GM18505 (cell line): ENCODE results near the gene JMJD1C.
A peak's percentile ranks its signal among the peaks of the same experiment; 100 is the strongest.
"Not testable (repeated sequence)": the region's sequence is repeated elsewhere in the genome, so short reads cannot be mapped to it uniquely, and the experiment has no call there.

Experiments used
- ATAC-seq: cut with Tn5 transposase; IDR thresholded peaks from one replicate; pipeline ENCODE4 v1.9.1; 2021; ENCODE audit not compliant: unreplicated experiment
- POLR2A ChIP-seq: IDR thresholded peaks from 4 replicates; pipeline ENCODE4 v1.6.1; 2011; ENCODE audit warnings: borderline replicate concordance; ENCODE audit not compliant: insufficient read depth, insufficient read length; ENCODE audit errors: extremely low read depth

The JMJD1C gene, protein sequence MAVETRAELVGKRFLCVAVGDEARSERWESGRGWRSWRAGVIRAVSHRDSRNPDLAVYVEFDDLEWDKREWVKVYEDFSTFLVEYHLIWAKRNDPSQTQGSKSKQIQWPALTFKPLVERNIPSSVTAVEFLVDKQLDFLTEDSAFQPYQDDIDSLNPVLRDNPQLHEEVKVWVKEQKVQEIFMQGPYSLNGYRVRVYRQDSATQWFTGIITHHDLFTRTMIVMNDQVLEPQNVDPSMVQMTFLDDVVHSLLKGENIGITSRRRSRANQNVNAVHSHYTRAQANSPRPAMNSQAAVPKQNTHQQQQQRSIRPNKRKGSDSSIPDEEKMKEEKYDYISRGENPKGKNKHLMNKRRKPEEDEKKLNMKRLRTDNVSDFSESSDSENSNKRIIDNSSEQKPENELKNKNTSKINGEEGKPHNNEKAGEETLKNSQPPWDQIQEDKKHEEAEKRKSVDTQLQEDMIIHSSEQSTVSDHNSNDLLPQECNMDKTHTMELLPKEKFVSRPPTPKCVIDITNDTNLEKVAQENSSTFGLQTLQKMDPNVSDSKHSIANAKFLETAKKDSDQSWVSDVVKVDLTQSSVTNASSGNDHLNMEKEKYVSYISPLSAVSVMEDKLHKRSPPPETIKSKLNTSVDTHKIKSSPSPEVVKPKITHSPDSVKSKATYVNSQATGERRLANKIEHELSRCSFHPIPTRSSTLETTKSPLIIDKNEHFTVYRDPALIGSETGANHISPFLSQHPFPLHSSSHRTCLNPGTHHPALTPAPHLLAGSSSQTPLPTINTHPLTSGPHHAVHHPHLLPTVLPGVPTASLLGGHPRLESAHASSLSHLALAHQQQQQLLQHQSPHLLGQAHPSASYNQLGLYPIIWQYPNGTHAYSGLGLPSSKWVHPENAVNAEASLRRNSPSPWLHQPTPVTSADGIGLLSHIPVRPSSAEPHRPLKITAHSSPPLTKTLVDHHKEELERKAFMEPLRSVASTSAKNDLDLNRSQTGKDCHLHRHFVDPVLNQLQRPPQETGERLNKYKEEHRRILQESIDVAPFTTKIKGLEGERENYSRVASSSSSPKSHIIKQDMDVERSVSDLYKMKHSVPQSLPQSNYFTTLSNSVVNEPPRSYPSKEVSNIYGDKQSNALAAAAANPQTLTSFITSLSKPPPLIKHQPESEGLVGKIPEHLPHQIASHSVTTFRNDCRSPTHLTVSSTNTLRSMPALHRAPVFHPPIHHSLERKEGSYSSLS (N-terminal part only)

DNA sequence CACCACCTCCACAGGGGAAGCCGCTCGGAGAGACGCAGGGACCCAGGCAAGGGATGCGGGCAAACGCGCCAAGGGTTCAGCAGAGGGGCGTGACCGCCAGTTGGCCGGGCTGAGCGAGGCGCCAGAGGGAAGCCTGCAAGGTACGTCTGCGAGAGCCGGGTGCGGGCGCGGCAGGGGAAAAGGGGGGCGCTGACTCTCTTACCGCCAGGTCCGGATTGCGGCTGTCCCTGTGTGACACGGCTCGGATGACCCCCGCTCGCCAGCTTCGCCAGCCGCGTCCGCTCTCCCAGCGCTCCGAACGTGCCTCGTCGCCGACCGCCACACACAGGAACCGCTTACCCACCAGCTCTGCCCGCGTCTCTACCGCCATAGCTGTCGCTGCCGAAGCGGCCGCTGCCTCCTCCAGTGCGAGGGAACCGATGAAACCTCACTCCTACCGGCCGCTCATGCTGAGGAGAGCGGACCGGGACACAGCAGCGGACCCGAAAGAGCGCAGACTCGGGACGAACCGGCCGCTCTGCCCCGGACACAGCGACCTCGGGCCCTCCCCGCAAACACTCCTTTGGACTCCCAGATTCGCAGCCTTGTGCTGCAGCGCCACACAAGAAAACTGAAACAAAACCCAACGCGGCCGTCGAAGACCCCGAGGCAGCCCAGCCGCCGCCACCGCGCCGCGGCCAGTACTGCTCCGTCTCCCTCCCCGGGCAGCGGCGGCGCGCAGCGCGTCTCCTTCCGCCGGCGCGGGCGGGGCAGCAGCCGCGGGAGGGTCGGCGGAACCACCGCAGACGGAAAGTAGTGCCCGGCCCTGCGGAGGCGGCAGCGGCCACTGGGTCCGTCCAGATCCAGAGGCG is at the start of gene JMJD1C:
Gene JMJD1C, minus strand, starts transcription at position 685 of the 851 bp plus-strand sequence. Its CDS starts 315 bp downstream, at position 370.
- ATAC-seq, result peak; percentile 65
- TF ChIP-seq POLR2A, result peak; percentile 79

DNA sequence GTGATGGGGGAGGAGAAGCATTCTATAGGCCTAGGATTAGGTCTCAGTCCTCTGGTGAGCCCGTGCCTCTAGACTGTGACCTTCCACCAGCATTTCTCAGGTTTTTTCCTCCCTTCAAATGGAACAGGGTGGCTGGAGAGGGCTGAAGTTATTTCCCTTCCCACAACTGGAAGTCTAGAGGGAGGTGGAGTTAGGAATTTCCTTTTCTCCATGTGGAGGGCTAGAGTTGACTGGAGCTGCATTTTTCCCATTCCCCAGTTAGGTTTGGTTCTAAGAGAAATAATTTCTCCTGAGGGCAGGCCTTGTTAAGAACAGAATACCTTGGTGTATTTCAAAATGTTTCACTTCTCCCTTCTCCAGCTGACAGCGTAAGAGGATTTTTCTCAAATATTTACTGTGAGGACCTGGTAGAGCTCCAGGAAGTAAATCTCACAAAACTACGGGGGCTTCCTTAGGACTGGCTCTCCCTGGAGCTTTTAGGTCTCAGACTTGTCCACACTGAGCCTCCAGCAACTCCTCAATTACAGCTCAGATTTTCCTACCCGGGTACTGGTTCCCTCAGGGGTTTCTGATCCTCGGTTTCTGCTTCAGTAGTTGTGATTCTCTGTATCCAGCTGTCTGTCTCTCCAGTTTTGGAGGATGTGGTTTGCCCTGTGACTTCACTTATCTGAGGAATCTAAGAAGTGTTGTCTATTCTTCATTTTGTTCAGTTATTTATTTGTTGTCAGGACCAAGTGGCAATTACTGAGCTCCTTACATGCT is 49.4 kb upstream of the JMJD1C start:
- TF ChIP-seq POLR2A, result no peak
- no peak for ATAC-seq

DNA sequence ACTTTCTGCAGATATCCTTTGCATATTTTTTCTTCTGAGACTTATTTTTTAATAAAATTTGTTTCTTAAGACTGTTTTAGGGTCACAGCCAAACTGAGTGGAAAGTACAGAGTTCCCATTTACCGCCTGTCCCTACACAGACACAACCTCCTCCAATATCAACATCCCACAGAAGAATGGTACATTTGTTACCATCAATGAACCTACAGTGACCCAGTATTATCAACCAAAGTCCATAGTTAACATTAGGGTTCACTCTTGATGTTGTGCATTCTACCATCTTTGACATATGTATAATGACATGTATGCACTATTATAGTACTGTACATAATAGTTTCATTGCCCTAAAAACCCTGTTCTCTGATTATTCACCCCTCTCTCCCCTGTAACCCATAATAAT is 40.8 kb upstream of the JMJD1C start:
- TF ChIP-seq POLR2A, result no peak
- no peak for ATAC-seq

DNA sequence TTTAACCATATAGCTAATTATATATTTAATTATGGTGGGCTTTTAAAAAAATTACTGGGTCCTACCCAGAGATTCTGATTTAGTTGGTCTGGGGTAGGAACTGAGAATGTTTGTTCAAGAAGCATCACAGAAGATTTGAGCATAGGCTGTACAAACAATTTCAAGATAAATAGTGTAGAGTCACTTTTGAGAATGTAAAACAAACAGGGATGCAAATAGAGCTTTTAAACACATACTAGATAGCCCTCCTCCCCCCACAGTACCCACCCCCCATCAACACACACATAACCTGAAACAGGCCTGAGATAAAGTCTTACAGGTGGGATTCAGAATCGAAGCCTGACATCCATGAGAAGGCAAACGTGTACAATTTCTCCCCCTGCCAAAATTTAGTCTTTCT is 39.8 kb upstream of the JMJD1C start:
- TF ChIP-seq POLR2A, result no peak
- ATAC-seq, result no peak

DNA sequence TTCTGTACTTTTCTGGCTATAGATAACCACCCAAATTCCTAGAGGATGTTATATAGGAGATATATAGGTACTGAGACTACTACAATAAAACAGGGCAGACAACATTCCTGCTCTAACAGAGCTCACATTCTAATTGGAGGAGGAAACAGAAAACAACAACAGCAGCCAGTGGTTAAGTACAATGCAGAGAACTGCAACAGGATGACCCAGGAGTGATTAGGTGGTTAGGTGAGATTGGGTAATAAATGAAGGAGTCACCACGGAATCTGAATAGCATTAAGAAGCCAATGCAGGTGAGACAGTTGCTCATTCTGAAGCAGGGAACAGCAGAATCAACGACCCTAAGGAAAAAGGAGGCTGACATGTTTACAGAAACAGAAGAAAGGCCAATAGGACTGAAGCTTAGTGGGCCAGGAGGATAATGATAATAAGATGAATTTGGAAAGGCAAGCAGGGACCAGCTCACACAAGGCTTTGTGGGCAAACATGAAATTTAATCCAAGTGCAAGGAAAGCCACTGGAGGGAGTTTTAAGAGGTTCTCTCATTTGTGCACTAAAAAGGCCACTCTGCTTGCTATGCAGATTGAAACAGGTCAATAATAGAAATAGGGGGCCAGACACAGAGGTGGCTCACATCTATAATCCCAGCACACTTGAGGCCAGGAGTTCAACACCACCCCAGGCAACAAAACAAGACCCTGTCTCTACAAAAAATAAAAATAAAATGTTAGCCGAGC is 38.5 kb upstream of the JMJD1C start:
- ATAC-seq, result no peak
- TF ChIP-seq POLR2A, result no peak

DNA sequence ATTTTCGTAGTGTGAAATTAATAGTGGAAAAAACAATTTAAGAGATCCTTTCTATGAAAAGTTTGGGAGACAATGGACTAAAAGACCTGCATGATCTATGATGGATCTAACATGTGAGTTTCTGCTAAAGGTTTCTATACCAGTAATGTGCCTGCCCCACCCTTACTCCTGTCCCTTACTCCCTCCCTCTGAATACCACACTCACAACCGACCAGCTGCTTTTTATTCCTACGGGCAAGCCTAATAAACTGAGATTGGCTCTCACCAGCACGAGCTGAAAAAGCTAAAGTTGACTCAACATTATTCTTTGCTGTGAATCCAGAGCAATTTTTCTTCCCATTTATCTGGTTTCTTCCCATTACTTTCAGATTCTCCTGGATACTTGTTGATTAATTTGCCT is 37.6 kb upstream of the JMJD1C start:
- no peak for ATAC-seq
- no peak for TF ChIP-seq POLR2A

DNA sequence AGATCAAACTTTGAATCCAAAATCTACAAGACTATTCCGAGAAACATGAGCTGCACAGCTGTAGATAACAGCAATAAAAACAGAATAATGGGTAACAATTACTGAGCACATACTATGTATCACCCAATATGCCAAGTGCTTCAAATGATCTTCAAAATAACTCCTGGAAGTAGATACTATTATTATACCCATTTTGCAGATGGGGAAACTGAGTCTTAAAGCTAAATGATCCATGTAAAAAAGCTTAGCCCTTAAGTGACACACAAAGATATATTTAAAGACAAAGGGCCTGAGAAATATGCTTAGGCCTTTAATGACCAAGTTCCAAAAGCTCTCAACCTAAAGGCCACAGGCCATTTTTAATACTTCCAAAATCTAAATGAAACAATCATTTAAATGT is 37.1 kb upstream of the JMJD1C start:
- TF ChIP-seq POLR2A, result no peak
- no peak for ATAC-seq

DNA sequence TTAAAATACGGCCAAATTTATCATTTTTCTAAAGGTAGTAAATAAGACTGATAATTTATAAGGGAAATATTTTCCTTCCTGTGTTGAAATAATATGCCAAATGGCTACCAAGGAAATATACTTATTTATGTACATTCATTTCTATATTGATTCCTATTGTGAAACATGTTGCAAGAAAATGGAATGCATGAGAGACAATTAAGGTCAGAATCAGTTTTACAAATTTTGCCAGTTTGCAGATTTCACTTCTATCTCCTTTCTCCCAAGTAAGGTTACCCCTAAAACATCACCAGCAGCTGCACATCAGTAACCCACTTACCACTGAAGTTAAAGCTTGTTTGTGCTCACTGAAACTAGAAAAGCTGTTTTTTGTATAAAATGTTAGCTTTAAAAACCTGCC is 36.2 kb upstream of the JMJD1C start:
- ATAC-seq, result no peak
- no peak for TF ChIP-seq POLR2A

DNA sequence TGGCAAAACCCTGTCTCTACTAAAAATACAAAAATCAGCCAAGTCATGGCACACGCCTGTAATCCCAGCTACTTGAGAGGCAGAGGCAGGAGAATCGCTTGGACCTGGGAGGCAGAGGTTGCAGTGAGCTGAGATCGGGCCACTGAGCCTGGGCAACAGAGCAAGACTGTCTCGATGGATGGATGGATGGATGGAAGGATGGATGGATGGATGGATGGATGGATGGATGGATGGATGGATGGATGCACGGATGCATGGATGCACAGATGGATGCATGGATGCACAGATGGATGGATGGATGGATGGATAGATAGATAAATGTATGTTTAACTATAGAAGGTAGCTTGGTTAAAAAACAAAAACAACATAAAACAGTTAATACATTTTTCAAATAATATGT is 34.8 kb upstream of the JMJD1C start:
- ATAC-seq, result not testable (repeated sequence)

DNA sequence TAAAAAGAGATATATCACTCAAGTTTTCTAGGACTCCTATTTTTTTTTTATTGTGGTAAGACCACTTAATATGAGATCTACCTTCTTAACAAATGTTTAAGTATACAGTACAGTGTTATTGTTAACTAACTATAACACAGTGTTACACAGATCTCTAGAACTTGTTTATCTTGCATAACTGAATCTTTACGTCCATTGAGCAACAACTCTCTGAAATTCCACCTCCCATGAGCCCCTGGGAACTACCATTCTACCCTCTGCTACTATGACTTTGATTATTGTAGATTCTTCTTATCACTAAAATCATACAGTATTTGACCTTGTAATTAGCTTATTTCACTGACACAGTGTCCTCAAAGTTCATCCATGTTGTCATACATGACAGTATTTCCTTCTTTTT is 32.9 kb upstream of the JMJD1C start:
- ATAC-seq, result no peak
- no peak for TF ChIP-seq POLR2A

DNA sequence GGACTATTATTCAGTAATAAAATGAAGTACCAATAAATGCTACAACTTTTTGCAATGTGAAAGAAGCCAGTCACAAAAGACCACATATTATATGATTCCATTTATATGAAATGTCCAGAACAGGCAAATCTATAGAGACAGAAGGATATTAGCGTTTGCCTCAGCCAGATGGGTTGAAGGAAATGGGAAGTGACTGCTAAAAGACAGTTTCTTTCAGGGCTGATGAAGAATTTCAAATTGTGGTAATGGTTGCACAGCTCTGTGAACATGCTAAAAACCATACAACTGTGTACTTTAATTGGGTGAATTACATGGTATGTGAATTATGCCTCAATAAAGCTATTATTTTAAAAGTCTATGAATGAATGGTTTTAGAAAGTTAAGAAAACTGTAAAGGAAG is 31.5 kb upstream of the JMJD1C start:
- no peak for TF ChIP-seq POLR2A
- ATAC-seq, result no peak
